CD14-positive monocyte (primary cell): ENCODE results near the gene SRSF6. TPM values are rescaled to one million over a fixed set of nuclear protein-coding genes. Genes with fewer than 3 reads are reported as not detected.

Experiments
- DNase-seq, 3 donors: peaks; one replicate each; pipeline ENCODE4 v3.0.0-alpha.2; 2011 to 2022
- H2AFZ ChIP-seq: 2 replicates; pipeline ENCODE4 v1.6.0; 2012; ENCODE audit warnings: mild to moderate bottlenecking, low read depth, low read length, inconsistent platforms; ENCODE audit not compliant: insufficient read depth, poor library complexity, severe bottlenecking
- H3K27ac ChIP-seq, 2 donors: 1 replicate in 1 of 2; 2 replicates in 1 of 2; pipeline ENCODE4 v1.5.1; 2012 to 2013; ENCODE audit warnings: low read length in 2 of 2, control low read depth in 1 of 2, inconsistent platforms in 1 of 2, low read depth in 1 of 2, mild to moderate bottlenecking in 1 of 2
- H3K27me3 ChIP-seq, 2 donors: one replicate each; pipeline versions ENCODE4 v1.6.0 to v1.6.1; 2011 to 2013; ENCODE audit warnings: low read length in 2 of 2; ENCODE audit not compliant: control insufficient read depth in 2 of 2, insufficient read depth in 2 of 2
- H3K36me3 ChIP-seq, 2 donors: replicated peaks in 1 of 2; 1 replicate in 1 of 2; 2 replicates in 1 of 2; pipeline versions ENCODE4 v1.5.1 to v1.6.1; 2012 to 2013; ENCODE audit warnings: low read length in 2 of 2, control low read depth in 1 of 2, inconsistent platforms in 1 of 2, mild to moderate bottlenecking in 1 of 2; ENCODE audit not compliant: insufficient read depth in 2 of 2, control insufficient read depth in 1 of 2
- H3K4me1 ChIP-seq, 2 donors: 1 replicate in 1 of 2; 2 replicates in 1 of 2; pipeline versions ENCODE4 v1.5.1 to v1.6.1; 2012 to 2013; ENCODE audit warnings: low read length in 2 of 2, control low read depth in 1 of 2, inconsistent platforms in 1 of 2, mild to moderate bottlenecking in 1 of 2, moderate library complexity in 1 of 2; ENCODE audit not compliant: insufficient read depth in 2 of 2, control insufficient read depth in 1 of 2
- H3K4me2 ChIP-seq: replicated peaks from 2 replicates; pipeline ENCODE3; 2012; ENCODE audit warnings: low read length, moderate library complexity, mild to moderate bottlenecking; ENCODE audit not compliant: poor library complexity, severe bottlenecking; ENCODE audit errors: extremely low read depth
- H3K4me3 ChIP-seq, 3 experiments: fragments of 200-600 bp in 1 of 3; sonication (generic) in 1 of 3; replicated peaks in 1 of 3; 1 replicate in 2 of 3; 2 replicates in 1 of 3; pipeline ENCODE4 v1.5.1; 2011 to 2013; ENCODE audit warnings: low read length in 3 of 3, mild to moderate bottlenecking in 3 of 3, control low read depth in 2 of 3, low read depth in 2 of 3, inconsistent platforms in 1 of 3, moderate library complexity in 1 of 3
- H3K79me2 ChIP-seq: 2 replicates; pipeline ENCODE4 v1.6.0; 2012; ENCODE audit warnings: mild to moderate bottlenecking, control low read depth, inconsistent platforms, low read length, moderate library complexity; ENCODE audit not compliant: insufficient read depth
- H3K9ac ChIP-seq: 2 replicates; pipeline ENCODE4 v1.6.0; 2017; ENCODE audit warnings: low read length, mild to moderate bottlenecking; ENCODE audit not compliant: insufficient read depth, poor library complexity, severe bottlenecking
- H3K9me3 ChIP-seq, 2 donors: replicated peaks in 1 of 2; 1 replicate in 1 of 2; 2 replicates in 1 of 2; pipeline versions ENCODE4 v1.5.1 to v1.6.1; 2012 to 2013; ENCODE audit warnings: low read length in 2 of 2, control low read depth in 1 of 2; ENCODE audit not compliant: control insufficient read depth in 1 of 2, insufficient read depth in 1 of 2
- H4K20me1 ChIP-seq: 2 replicates; pipeline ENCODE4 v1.6.0; 2012; ENCODE audit warnings: mild to moderate bottlenecking, low read length, control low read depth, moderate library complexity; ENCODE audit not compliant: insufficient read depth
- H3K27ac Mint-ChIP-seq, 7 donors: one replicate each; pipeline ENCODE4 v1.8.0; 2020; ENCODE audit warnings: mild to moderate bottlenecking in 7 of 7, mixed read lengths in 7 of 7, moderate library complexity in 6 of 7, inconsistent platforms in 2 of 7
- H3K27me3 Mint-ChIP-seq, 3 donors: one replicate each; pipeline ENCODE4 v1.8.0; 2021 to 2022; ENCODE audit warnings: low read depth in 3 of 3, mild to moderate bottlenecking in 3 of 3, mixed read lengths in 3 of 3, moderate library complexity in 3 of 3, inconsistent platforms in 1 of 3
- H3K36me3 Mint-ChIP-seq, 2 donors: one replicate each; pipeline ENCODE4 v1.8.0; 2020; ENCODE audit warnings: mixed read lengths in 2 of 2, inconsistent platforms in 1 of 2, mild to moderate bottlenecking in 1 of 2
- H3K4me1 Mint-ChIP-seq: one replicate; pipeline ENCODE4 v1.8.0; 2020; ENCODE audit warnings: mild to moderate bottlenecking, mixed read lengths
- H3K4me3 Mint-ChIP-seq, 2 donors: one replicate each; pipeline ENCODE4 v1.8.0; 2020; ENCODE audit warnings: mild to moderate bottlenecking in 2 of 2, mixed read lengths in 2 of 2, moderate library complexity in 1 of 2
- H3K9me3 Mint-ChIP-seq, 7 donors: one replicate each; pipeline ENCODE4 v1.8.0; 2020 to 2022; ENCODE audit warnings: mixed read lengths in 7 of 7, mild to moderate bottlenecking in 6 of 7, moderate library complexity in 6 of 7, inconsistent platforms in 2 of 7
- WGBS: methylation state at CpG from one replicate; pipeline ENCODE4 v1.1.5; 2013; ENCODE audit warnings: missing lambda C conversion rate; ENCODE audit not compliant: insufficient coverage; 5-methylcytosine and 5-hydroxymethylcytosine counted together
- intact Hi-C, 2 donors: fragments of 100-400 bp; cut with micrococcal nuclease; formaldehyde crosslinking; loops; one replicate each; pipeline versions ENCODE4 v1.15.0 to v1.15.1; 2023
- polyA plus RNA-seq, 3 donors: library from polyadenylated mRNA; depleted of rRNA in 1 of 3; unstranded in 2 of 3; stranded (reverse) in 1 of 3; fragments of 300-500 nt in 2 of 3; fragments of >200 nt in 1 of 3; fragmentation: Illumina TruSeq in 2 of 3; gene quantifications; 1 replicate in 2 of 3; 2 replicates in 1 of 3; pipeline ENCODE4 v1.2.3, GENCODE V29; 2012 to 2021
- TF ChIP-seq, protein P1 (sequence below): fragments of 200-600 bp; IDR thresholded peaks from one replicate; pipeline ENCODE4 v1.8.0; 2022; ENCODE audit warnings: antibody characterized with exemption, mild to moderate bottlenecking

Gene SRSF6
- polyA plus RNA-seq, 3 donors = 37.3 to 162 (median 45.5) TPM

DNA sequence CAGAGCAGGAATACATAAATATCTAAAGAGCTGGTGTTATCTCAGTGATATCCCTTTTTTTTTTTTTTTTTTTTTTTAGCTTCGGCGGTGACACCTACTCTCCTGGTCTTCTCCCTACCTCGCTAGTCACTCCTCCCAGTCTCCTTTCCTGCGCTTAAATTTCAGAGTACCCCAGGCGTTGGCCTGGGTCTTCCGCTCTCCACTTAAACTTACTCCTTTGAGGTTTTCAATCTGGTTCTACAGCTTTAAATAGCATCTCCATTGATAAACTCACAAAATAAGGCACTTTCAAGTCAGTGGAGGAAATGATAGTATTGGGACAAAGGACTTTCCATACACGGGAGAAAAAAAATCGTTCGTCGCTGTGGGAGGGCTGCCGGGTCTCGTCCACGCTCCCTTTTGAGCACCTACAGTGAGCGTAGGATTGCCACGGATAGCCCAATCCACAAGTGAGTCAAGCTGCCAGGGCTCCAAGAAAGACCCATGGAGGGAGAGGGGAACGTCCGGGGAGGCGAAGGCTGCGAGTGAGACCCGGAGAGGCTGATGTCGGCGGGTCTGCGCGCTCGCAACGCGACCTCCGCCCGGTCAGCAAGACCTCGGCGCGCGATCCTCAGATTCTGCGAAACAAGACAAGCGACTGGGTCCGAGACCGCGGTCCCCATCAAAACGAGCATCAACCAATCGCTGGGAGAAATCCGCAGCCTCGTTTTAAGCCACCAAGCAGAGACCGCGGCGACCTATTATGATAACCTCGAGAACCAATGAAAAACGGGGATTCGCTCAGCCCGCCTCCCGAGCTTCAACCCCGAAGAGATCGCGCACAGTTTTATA lies 672 bp upstream of the SRSF6 start:
- Histone ChIP-seq H3K36me3 (peaks cover 30 to 31% of the 10 kb centered on the region in 2 donors), H3K27ac (peak overlapping the region; percentile 93 to 99), H3K79me2 (peaks cover 41% of the 10 kb centered on the region), H4K20me1 (peaks cover 36% of the 10 kb centered on the region), H3K4me2 (peak overlapping the region; percentile 86), H2AFZ (peak overlapping the region; percentile 95), H3K9ac (peak overlapping the region; percentile 99), H3K4me1 (peaks cover 13 to 19% of the 10 kb centered on the region in 2 donors), H3K4me3 (peak overlapping the region; percentile 80 to 86 (median 81)), H3K27me3 (no peaks in the 10 kb centered on the region), H3K9me3 (no peaks in the 10 kb centered on the region)
- WGBS = under 1% methylated on average over 50 of the region's 53 CpGs
- peak; percentile 83 to 86 (median 83) for DNase-seq
- peaks cover 27 to 32% of the 10 kb centered on the region in 2 donors for H3K36me3 Mint-ChIP-seq
- peak overlapping the region; percentile 98 to 99 (median 99) for H3K27ac Mint-ChIP-seq
- no peaks in the 10 kb centered on the region for H3K9me3 Mint-ChIP-seq
- TF ChIP-seq, protein P1, sequence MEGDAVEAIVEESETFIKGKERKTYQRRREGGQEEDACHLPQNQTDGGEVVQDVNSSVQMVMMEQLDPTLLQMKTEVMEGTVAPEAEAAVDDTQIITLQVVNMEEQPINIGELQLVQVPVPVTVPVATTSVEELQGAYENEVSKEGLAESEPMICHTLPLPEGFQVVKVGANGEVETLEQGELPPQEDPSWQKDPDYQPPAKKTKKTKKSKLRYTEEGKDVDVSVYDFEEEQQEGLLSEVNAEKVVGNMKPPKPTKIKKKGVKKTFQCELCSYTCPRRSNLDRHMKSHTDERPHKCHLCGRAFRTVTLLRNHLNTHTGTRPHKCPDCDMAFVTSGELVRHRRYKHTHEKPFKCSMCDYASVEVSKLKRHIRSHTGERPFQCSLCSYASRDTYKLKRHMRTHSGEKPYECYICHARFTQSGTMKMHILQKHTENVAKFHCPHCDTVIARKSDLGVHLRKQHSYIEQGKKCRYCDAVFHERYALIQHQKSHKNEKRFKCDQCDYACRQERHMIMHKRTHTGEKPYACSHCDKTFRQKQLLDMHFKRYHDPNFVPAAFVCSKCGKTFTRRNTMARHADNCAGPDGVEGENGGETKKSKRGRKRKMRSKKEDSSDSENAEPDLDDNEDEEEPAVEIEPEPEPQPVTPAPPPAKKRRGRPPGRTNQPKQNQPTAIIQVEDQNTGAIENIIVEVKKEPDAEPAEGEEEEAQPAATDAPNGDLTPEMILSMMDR = no peak
- peaks cover 9 to 15% (median 9%) of the 10 kb centered on the region in 3 donors for H3K27me3 Mint-ChIP-seq
- intact Hi-C loops = loop anchor here (5.0 to 10.0 kb wide), 4 partner anchors 135 to 755 kb away; partner anchors contain the start of genes IFT52 (in 2 of the 2), OSER1 (in 2 of the 2) and MYBL2 (in 1 of the 2)
- peaks cover 23% of the 10 kb centered on the region for H3K4me1 Mint-ChIP-seq
- H3K4me3 Mint-ChIP-seq = peak overlapping the region; percentile 93 to 96

DNA sequence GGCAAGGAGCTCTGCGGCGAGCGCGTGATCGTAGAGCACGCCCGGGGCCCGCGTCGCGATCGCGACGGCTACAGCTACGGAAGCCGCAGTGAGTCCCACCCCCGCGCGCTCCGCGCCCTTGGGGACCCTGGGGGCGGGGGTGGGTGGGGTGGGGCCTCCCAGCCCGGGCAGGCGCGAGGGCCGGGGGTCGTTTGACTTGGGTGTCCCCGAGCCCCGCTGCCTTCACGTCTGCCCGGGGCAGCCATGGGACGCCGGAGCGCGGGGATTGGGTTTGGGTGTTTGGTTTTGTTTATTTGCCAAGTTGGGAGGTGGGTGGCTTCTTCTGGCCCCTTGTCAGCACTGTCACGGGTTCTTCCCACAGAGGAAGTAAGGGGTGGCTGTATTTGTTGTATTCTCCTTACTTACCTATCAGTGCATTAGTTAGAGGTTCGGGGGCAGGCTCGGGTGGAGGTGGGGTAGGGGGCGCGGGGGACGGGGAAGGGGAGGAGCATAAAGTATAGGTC lies 777 bp downstream of the SRSF6 start:
- H2AFZ ChIP-seq = no peak overlapping the region
- WGBS = 0% methylated on average over 5 of the region's 41 CpGs
- H3K27ac ChIP-seq = peak overlapping the region; percentile 93 to 99
- H3K4me1 Mint-ChIP-seq = peaks cover 23% of the 10 kb centered on the region
- H3K4me1 ChIP-seq = peaks cover 13 to 19% of the 10 kb centered on the region in 2 donors
- H3K27me3 ChIP-seq = no peaks in the 10 kb centered on the region
- H3K9me3 ChIP-seq = no peaks in the 10 kb centered on the region
- H3K4me2 ChIP-seq = peak overlapping the region; percentile 86
- H3K36me3 ChIP-seq = peaks cover 45% of the 10 kb centered on the region in 2 donors
- intact Hi-C loops = loop anchor here (5.0 to 10.0 kb wide), 4 partner anchors 134 to 754 kb away; partner anchors contain the start of genes IFT52 (in 2 of the 2), OSER1 (in 2 of the 2) and MYBL2 (in 1 of the 2)
- TF ChIP-seq, protein P1 = no peak
- H3K9me3 Mint-ChIP-seq = no peaks in the 10 kb centered on the region
- peak overlapping the region; percentile 99 for H3K9ac ChIP-seq
- H3K4me3 Mint-ChIP-seq = peak overlapping the region; percentile 93 to 96
- DNase-seq = peak in 2 of 3 donors; percentile 23 to 37
- H4K20me1 ChIP-seq = peaks cover 50% of the 10 kb centered on the region
- H3K27ac Mint-ChIP-seq = peak overlapping the region; percentile 80 to 99 (median 92)
- peak overlapping the region; percentile 80 to 86 (median 81) for H3K4me3 ChIP-seq
- peaks cover 55% of the 10 kb centered on the region for H3K79me2 ChIP-seq
- H3K36me3 Mint-ChIP-seq = peaks cover 41 to 46% of the 10 kb centered on the region in 2 donors
- peaks cover 6 to 15% (median 9%) of the 10 kb centered on the region in 3 donors for H3K27me3 Mint-ChIP-seq
